Stimulated activated CD8-positive, alpha-beta memory T cell treated with anti-CD3 and anti-CD28 coated beads, Interleukin-7, amount 100 ng/mL, for 1 hour (primary cell): ENCODE measurements around the gene ADAP2.
"Not testable (repeated sequence)": the region's sequence is repeated elsewhere in the genome, so short reads cannot be mapped to it uniquely, and the experiment has no call there.

Experiments
- DNase-seq, 2 donors: peaks; one replicate each; pipeline ENCODE4 v3.0.0-alpha.2; 2020; ENCODE audit warnings: low read depth in 2 of 2

The ADAP2 gene, protein sequence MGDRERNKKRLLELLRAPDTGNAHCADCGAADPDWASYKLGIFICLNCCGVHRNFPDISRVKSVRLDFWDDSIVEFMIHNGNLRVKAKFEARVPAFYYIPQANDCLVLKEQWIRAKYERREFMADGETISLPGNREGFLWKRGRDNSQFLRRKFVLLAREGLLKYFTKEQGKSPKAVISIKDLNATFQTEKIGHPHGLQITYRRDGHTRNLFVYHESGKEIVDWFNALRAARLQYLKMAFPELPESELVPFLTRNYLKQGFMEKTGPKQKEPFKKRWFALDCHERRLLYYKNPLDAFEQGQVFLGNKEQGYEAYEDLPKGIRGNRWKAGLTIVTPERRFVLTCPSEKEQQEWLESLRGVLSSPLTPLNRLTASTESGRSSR

GRCh38 chr17:30921544-30922196, at the start of gene ADAP2:
Gene ADAP2, plus strand, starts transcription at chr17:30921945. Its CDS starts 70 bp downstream, at chr17:30922015.
- DNase-seq, result no peak

DNA sequence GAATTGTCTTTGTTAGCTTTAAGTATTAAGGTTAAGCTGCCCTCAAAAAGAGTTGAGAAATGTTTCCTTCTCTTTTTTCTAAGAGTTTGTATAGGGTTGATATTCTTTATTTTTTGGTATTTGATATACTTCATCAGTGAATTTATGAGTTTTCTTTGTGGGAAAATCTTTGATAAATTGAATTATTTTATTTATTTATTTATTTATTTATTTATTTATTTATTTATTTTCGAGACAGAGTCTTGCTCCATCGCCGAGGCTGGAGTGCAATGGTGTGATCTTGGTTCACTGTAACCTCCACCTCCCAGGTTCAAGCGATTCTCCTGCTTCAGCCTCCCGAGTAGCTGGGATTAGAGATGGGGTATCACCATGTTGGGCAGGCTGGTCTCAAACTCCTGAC, 35.6 kb upstream of the ADAP2 start:
- DNase-seq, result no peak

DNA sequence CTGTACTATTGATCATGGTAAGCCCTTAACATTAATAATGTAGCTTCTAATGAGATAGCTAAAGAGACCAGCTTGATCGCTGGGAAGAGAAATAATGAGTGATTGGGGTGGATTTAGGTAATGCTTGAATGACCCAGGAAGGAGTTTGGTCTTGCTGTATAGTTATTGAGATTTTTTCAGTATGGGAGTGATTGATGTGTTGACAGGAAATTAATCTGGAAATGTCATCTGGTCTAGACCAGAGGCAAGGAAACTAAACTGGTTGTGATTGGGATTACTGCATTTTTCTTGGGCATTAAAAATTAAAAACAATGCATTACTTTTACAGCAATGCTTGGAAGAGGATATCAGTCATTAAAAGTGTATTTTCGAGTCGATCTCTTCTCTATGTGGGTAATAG, 27.5 kb upstream of the ADAP2 start:
- DNase-seq, result no peak

GRCh38 chr17:30897311-30897710, 24.4 kb upstream of the ADAP2 start:
- no peak for DNase-seq

DNA sequence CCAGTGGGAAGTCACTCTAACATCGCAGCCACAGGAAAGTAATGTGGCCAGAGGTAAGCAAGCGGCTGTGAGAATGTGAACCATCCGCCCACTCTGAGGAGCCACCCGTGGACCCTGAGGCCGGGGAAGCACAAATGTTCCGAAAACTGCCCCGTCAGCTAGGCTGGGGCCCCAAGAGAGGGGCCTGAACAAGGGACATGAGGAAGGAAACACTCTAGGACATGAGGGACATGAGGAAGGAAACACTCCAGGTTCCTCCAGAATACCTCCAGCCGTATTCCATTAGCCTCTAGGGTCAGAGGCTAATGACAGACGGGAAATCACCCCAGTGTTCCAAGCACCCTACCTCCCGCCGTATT, 16.0 kb upstream of the ADAP2 start:
- no peak for DNase-seq

DNA sequence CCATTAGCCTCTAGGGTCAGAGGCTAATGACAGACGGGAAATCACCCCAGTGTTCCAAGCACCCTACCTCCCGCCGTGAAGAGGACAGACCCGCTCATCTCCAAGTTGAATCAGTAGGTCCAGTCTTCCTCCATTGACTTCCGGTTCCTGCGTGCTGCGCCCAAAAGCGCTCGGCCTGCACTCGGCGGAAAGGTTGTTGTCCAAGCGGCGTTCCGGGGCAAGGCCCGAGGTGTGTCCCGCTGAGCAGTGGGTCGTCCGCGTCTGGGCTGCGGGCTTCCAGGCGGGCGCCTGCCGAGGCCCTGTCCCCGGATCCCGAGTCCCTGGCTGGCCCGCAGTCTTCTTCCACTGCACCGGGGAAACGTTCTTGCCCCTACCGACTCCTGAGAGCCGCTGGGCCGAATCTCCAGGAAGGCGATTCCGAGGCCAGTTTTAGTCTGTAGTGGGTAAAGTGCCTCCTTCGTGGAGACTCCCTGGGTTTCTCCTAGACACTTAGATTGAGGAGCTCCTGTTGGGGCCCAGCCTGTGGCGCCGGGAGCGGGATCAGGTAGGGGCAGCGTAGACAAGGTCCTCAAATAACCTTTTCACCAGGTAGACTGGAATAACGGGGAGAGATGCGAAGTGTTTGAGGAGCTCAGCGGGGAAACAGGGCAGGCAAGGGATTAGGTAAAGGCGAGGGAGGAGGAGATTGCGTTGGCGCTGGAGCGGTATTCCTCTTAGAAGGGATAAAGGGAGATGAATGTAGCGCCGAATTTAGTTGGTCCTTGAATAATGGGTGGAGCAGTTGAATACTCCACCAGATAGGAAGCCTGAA, 15.4 kb upstream of the ADAP2 start, which contains the start of gene TEFM:
Gene TEFM (minus strand): TSS at position 138 of the 811 bp plus-strand sequence. CDS start 40 bp downstream, at position 98.
- peak; percentile 77 to 79 for DNase-seq

DNA sequence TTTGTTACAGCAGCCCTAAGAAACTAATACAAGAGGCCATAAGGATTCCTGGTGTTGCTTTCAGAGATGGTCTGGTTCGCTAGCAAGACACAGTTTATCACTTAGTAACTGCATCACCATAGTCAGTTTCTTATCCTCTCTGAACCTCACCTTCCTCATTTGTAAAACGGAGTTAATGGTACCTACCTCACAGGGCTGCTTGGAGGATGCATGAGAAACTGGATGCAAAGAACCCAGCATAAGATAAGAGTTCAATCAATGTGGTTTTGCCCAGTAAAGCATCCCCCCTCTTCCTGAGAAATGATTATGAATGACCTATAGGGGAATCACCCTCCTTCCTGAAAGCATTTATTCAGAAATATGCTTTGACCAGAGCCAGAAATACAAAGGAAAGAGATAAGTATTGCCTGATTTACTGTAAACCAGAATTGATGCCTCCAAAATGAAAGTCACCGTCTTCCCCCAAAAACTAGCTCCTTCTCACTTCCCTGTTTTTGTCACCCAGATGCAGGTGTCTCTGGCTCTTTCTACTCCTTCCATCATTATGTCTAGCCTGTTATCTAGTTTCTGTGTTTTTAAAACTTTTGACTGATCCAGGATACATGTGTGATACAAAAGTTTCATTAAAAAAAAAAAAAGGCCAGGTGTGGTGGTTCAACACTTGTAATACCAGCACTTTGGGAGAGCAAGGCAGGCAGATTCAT, 12.9 kb upstream of the ADAP2 start:
- DNase-seq, result no peak

DNA sequence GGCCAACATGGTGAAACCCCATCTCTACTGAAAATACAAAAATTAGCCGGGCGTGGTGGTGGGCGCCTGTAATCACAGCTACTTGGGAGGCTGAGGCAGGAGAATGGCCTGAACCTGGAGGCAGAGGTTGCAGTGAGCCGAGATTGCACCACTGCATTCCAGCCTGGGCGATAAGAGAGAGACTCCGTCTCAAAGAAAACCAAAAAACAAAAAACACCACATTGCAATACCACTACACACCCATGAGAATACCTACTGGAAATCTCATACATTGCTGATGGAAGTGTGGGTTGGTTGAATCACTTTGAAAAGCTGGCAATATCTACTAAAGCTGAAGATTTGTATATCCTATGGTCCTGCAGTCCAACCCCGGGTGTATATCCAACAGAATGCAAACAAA, 11.6 kb upstream of the ADAP2 start:
- not testable (repeated sequence) for DNase-seq

DNA sequence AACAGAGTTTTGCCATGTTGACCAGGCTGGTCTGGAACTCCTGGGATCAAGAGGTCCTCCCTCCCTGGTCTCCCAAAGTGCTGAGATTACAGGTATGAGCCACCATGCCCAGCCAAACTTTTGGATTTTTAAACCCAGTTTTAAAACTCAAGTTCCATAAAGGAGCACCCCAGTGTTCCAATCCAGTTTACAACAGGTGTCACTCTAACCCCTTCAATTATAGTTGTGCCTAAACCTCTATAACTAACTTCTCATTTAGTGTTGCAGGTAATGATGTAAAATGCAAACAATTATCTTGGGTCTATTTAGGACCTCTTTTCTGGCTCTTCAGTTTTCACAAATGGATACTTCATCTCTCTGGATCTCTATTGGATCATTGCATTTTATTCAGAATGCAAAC, 7.8 kb upstream of the ADAP2 start:
- DNase-seq, result no peak

DNA sequence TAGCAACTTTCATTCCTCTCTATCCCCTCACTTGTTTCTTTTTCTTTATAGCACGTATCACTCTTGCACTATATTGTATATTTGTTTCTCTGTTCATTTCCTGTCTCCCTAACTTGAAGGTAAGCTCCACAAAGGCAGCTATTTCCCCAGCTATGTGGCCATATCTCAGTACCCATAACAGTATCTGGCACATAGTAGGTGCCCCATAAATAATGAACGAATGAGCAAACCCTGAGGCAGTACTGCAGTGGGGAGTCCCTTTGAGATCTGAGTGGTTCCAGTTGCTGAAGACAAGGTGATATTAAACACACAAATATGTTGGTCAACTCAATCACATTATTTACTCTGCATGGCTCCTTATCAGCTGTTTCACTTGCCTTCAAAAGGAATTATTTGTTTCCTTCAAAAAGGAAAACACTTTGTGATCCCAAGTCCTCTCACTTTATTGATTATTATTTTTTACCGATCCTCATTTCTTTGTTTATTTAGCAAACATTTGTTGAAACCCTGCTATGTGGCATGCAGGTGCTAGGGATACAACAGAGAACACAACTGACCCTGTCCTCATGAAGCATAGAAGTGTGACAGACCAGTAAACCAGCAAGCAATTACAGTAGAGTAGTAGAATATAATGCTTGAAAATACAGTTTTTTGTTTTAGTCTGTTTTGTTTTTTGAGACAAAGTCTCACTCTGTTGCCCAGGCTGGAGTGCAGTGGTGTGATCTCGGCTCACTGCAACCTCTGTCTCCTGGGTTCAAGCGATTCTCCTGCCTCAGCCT, 5.7 kb upstream of the ADAP2 start:
- no peak for DNase-seq

- no peak for DNase-seq
Measured at GRCh38 chr17:30917050-30917449, 4.7 kb upstream of the ADAP2 start.

DNA sequence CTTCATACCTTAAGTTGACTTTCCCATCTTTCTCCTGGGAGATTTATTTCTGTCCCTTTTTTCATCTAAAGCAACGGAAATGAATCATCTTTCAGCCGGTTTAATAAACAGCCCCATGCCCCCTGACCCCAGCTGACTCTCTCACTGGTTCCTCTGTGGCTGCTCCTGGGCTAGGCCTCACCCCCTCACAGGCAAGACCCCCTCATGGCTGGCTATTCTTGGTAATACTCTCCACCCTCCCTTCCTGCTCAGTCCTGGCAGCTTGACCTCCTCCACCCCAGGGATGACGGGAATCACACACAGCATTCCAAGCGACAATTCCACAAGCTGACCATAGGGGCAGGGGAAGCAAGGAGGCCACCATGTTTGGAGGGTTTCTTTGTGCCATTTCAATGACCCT, 1.5 kb upstream of the ADAP2 start:
- DNase-seq, result no peak

GRCh38 chr17:30920683-30921543, 832 bp upstream of the ADAP2 start:
- no peak for DNase-seq

DNA sequence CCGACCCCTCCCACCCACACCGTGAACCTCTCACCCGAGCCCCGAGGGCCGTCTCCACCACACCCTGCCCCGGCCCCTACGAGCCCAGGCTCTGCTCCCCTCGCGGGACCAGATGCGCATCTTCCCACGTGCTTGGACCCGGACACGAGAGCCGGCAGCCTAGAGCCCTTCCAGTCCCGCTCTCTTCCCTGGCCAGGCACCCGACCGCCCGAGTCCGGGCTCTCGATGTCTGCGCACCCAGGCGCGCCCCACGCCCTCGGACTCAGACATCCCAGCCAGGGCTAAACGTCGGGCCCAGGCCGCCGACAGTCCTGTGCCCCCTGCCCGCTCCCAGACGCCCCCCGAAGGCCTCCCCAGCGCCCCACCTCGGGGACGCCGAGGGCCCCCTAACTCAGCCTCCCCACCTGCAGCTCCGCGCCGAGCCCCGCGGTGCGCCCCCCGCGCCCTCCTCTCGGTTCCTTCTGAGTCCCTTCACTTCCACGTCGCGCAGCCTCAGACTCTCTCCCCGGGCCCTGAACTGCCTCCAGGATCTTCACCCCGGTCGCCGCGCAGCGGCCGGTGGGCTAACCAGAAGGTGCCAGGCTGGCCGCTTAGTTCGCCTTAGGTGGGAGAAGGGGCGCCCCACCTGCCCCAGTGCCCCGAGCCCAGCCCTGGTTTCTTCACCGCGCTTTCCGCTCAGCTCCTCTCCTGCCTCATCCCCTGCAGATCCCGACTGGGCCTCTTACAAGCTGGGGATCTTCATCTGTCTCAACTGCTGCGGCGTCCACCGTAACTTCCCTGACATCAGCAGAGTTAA, 688 bp downstream of the ADAP2 start:
- no peak for DNase-seq

DNA sequence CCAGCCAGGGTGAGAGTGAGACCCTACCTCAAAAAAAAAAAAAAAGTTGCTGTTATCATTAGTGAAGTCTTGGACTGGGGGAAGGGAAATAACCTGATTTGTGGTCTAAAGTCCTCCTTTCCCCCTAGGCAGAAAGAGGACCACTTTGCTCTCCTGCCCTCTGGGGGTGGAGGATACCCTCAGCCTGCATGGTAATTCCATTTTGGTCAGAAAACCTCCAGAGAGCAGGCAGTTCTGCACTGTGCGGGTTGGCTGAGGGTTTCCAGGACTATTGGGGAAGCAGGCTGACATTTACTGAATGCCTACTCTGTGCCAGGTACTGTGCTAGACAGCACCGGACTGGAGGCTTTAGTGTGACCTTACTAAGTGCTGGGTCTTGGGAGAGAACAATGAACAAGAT, 2.6 kb downstream of the ADAP2 start:
- no peak for DNase-seq

- no peak for DNase-seq
Measured at GRCh38 chr17:30926516-30926915, 4.8 kb downstream of the ADAP2 start.

DNA sequence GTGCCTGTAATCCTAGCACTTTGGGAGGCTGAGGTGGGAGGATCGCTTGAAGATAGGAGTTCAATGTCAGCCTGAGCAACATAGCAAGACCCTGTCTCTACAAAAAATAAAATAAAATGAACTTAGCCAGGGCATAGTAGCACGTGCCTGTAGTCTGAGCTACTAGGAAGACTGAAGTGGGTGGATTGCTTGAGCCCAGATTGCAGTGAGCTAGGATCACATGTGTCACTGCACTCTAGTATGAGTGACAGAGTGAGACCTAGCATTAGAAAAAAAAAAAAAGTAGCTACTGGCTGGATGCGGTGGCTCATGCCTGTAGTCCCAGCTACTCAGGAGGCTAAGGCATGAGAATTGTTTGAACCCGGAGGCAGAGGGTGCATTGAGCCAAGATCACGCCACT, 6.0 kb downstream of the ADAP2 start:
- no peak for DNase-seq

DNA sequence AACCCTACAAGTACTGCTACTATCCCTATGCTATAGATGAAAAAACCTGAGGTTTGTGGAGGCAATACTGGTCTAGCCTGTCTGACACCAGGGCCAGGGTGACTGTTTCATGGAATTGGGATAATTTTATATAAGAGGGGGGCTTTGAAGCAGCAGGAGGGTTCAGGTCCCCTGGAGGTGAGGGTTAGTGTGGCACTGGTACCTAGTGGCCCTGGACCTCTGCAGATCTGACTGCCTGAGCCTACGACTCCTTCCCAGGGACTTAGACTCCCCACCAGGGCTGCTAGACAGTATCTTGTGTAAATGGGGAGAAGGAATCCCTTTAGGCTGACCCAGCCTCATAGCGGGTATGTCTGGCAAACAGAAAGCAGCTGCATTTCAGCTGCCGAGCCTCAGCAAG, 6.8 kb downstream of the ADAP2 start:
- DNase-seq, result no peak

- DNase-seq, result no peak
Measured at GRCh38 chr17:30929081-30929633, 7.4 kb downstream of the ADAP2 start.
